ENCODE results near the gene AKT1.

The AKT1 gene

GRCh38 chr14:104800015-104800770 is 4.6 kb upstream of the AKT1 start:
- Mint-ChIP-seq H3K4me1 (peaks cover 25% of the 10 kb centered on the region), H3K36me3 (ENCODE audit: insufficient read depth) (peaks cover 19% of the 10 kb centered on the region), H3K27ac (ENCODE audit: low read depth) (peak overlapping the region; percentile 61), H3K4me3 (peak overlapping the region; percentile 53), H3K27me3 (no peaks in the 10 kb centered on the region), H3K9me3 (no peaks in the 10 kb centered on the region)
- DNase-seq (ENCODE audit: low spot score in 2 of 2) (peak; percentile 42 to 47), ATAC-seq (replicated peaks; ENCODE audit: extremely low read depth, poor library complexity, severe bottlenecking) (peak; percentile 64)

GRCh38 chr14:104799244-104800014 is 3.9 kb upstream of the AKT1 start:
- no peaks in the 10 kb centered on the region for H3K9me3 Mint-ChIP-seq
- peaks cover 28% of the 10 kb centered on the region for H3K4me1 Mint-ChIP-seq
- no peak for DNase-seq (ENCODE audit: low spot score in 2 of 2)
- H3K4me3 Mint-ChIP-seq: peak overlapping the region; percentile 53
- no peaks in the 10 kb centered on the region for H3K27me3 Mint-ChIP-seq
- peak overlapping the region; percentile 61 for H3K27ac Mint-ChIP-seq (ENCODE audit: low read depth)
- peaks cover 20% of the 10 kb centered on the region for H3K36me3 Mint-ChIP-seq (ENCODE audit: insufficient read depth)
- ATAC-seq (replicated peaks; ENCODE audit: extremely low read depth, poor library complexity, severe bottlenecking): no peak

GRCh38 chr14:104798300-104799243 is 3.0 kb upstream of the AKT1 start:
- H3K36me3 Mint-ChIP-seq (ENCODE audit: insufficient read depth): peaks cover 20% of the 10 kb centered on the region
- DNase-seq (ENCODE audit: low spot score in 2 of 2): no peak
- H3K4me3 Mint-ChIP-seq: peak overlapping the region; percentile 53
- H3K27ac Mint-ChIP-seq (ENCODE audit: low read depth): no peak overlapping the region
- no peaks in the 10 kb centered on the region for H3K9me3 Mint-ChIP-seq
- no peaks in the 10 kb centered on the region for H3K27me3 Mint-ChIP-seq
- H3K4me1 Mint-ChIP-seq: peaks cover 36% of the 10 kb centered on the region
- no peak for ATAC-seq (replicated peaks; ENCODE audit: extremely low read depth, poor library complexity, severe bottlenecking)

- H3K36me3 Mint-ChIP-seq (ENCODE audit: insufficient read depth): peaks cover 20% of the 10 kb centered on the region
- ATAC-seq (replicated peaks; ENCODE audit: extremely low read depth, poor library complexity, severe bottlenecking): no peak
- H3K4me3 Mint-ChIP-seq: peak overlapping the region; percentile 74
- H3K27ac Mint-ChIP-seq (ENCODE audit: low read depth): peak overlapping the region; percentile 46
- DNase-seq (ENCODE audit: low spot score in 2 of 2): no peak
- H3K4me1 Mint-ChIP-seq: peaks cover 48% of the 10 kb centered on the region
- no peaks in the 10 kb centered on the region for H3K9me3 Mint-ChIP-seq
- H3K27me3 Mint-ChIP-seq: no peaks in the 10 kb centered on the region
Measured at GRCh38 chr14:104797115-104798044, 1.8 kb upstream of the AKT1 start.

GRCh38 chr14:104796687-104797081 is 1.1 kb upstream of the AKT1 start:
- H3K9me3 Mint-ChIP-seq: no peaks in the 10 kb centered on the region
- H3K4me1 Mint-ChIP-seq: peaks cover 48% of the 10 kb centered on the region
- H3K36me3 Mint-ChIP-seq (ENCODE audit: insufficient read depth): peaks cover 20% of the 10 kb centered on the region
- peak overlapping the region; percentile 74 for H3K4me3 Mint-ChIP-seq
- H3K27me3 Mint-ChIP-seq: no peaks in the 10 kb centered on the region
- DNase-seq (ENCODE audit: low spot score in 2 of 2) (no peak), ATAC-seq (replicated peaks; ENCODE audit: extremely low read depth, poor library complexity, severe bottlenecking) (no peak)
- H3K27ac Mint-ChIP-seq (ENCODE audit: low read depth): peak overlapping the region; percentile 46

- Mint-ChIP-seq H3K27me3 (no peaks in the 10 kb centered on the region), H3K36me3 (ENCODE audit: insufficient read depth) (peaks cover 21% of the 10 kb centered on the region), H3K4me1 (peaks cover 48% of the 10 kb centered on the region), H3K27ac (ENCODE audit: low read depth) (no peak overlapping the region), H3K9me3 (no peaks in the 10 kb centered on the region), H3K4me3 (peak overlapping the region; percentile 74)
- ATAC-seq (replicated peaks; ENCODE audit: extremely low read depth, poor library complexity, severe bottlenecking): peak; percentile 41
- no peak for DNase-seq (ENCODE audit: low spot score in 2 of 2)
Measured at GRCh38 chr14:104795781-104796686, 486 bp upstream of the AKT1 start.

GRCh38 chr14:104794631-104794992 is 936 bp downstream of the AKT1 start:
- Mint-ChIP-seq H3K4me1 (peaks cover 47% of the 10 kb centered on the region), H3K36me3 (ENCODE audit: insufficient read depth) (peaks cover 16% of the 10 kb centered on the region), H3K27me3 (no peaks in the 10 kb centered on the region), H3K27ac (ENCODE audit: low read depth) (peak overlapping the region; percentile 78), H3K4me3 (peak overlapping the region; percentile 84), H3K9me3 (no peaks in the 10 kb centered on the region)
- ATAC-seq (replicated peaks; ENCODE audit: extremely low read depth, poor library complexity, severe bottlenecking) (no peak), DNase-seq (ENCODE audit: low spot score in 2 of 2) (no peak)

GRCh38 chr14:104794099-104794498 is 1.4 kb downstream of the AKT1 start:
- H3K9me3 Mint-ChIP-seq: no peaks in the 10 kb centered on the region
- peak overlapping the region; percentile 84 for H3K4me3 Mint-ChIP-seq
- ATAC-seq (replicated peaks; ENCODE audit: extremely low read depth, poor library complexity, severe bottlenecking) (peak; percentile 24), DNase-seq (ENCODE audit: low spot score in 2 of 2) (no peak)
- peak overlapping the region; percentile 78 for H3K27ac Mint-ChIP-seq (ENCODE audit: low read depth)
- peaks cover 42% of the 10 kb centered on the region for H3K4me1 Mint-ChIP-seq
- peaks cover 16% of the 10 kb centered on the region for H3K36me3 Mint-ChIP-seq (ENCODE audit: insufficient read depth)
- no peaks in the 10 kb centered on the region for H3K27me3 Mint-ChIP-seq

- no peak for ATAC-seq (replicated peaks; ENCODE audit: extremely low read depth, poor library complexity, severe bottlenecking)
- H3K4me1 Mint-ChIP-seq: peaks cover 42% of the 10 kb centered on the region
- peak overlapping the region; percentile 84 for H3K4me3 Mint-ChIP-seq
Measured at GRCh38 chr14:104793703-104793959, 1.9 kb downstream of the AKT1 start.

GRCh38 chr14:104792945-104793702 is 2.4 kb downstream of the AKT1 start:
- no peak for ATAC-seq (replicated peaks; ENCODE audit: extremely low read depth, poor library complexity, severe bottlenecking)
- Mint-ChIP-seq H3K27ac (ENCODE audit: low read depth) (peak overlapping the region; percentile 78), H3K9me3 (no peaks in the 10 kb centered on the region)

More at GRCh38 chr14:104793703-104793959, 1.9 kb downstream of the AKT1 start:
- no peaks in the 10 kb centered on the region for H3K9me3 Mint-ChIP-seq
- H3K27ac Mint-ChIP-seq (ENCODE audit: low read depth): peak overlapping the region; percentile 78
- no peak for DNase-seq (ENCODE audit: low spot score in 2 of 2)
- H3K27me3 Mint-ChIP-seq: no peaks in the 10 kb centered on the region
- H3K36me3 Mint-ChIP-seq (ENCODE audit: insufficient read depth): peaks cover 15% of the 10 kb centered on the region

More at GRCh38 chr14:104792945-104793702, 2.4 kb downstream of the AKT1 start:
- no peak for DNase-seq (ENCODE audit: low spot score in 2 of 2)
- Mint-ChIP-seq H3K4me1 (peaks cover 42% of the 10 kb centered on the region), H3K4me3 (peak overlapping the region; percentile 84), H3K27me3 (no peaks in the 10 kb centered on the region), H3K36me3 (ENCODE audit: insufficient read depth) (peaks cover 15% of the 10 kb centered on the region)

Data from central memory CD8-positive, alpha-beta T cell (primary cell).